Globus pallidus (tissue), 1 donor: ENCODE measurements around the gene ERC1.
"Not testable (repeated sequence)": the region's sequence is repeated elsewhere in the genome, so short reads cannot be mapped to it uniquely, and the experiment has no call there.

Experiments used
- DNase-seq: peaks from one replicate; pipeline ENCODE4 v3.0.0-alpha.2; 2015; ENCODE audit warnings: low spot score

Gene ERC1

DNA sequence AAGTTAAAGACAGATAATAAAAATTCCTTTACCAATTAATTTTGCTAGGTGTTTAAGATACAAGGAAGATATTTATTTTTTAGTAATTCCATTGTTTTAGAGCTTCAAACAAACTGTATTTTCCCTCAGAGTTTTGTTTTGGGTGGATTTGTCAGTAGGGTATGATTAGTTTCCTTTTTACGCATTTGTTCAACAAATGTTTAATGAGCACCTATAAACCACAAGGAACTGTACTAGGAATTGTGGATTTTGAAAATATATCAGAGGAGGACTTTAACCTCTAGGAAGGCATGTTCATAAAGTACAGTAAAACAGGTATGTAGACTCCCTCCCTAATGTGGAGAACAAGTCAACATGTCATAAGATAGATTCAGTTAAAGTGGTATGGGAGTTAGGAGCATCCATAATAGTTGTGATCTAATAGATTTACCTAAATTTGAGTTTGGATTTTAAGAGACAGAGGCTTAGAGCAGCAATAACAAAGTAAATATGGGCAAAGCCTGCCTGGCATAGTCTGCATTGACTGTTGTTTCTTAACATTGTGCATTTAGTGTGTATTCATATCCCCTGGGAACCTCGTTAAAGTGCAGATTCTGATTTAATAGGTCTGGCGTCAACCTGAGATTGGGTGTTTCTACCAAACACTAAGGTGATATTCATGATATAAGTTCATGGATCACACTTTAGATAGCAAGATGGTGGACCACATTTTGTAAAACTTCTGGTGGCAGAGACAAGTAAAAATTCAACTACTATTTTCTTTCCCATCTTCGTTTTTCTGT lies 232.0 kb downstream of the ERC1 start:
- DNase-seq, result no peak

DNA sequence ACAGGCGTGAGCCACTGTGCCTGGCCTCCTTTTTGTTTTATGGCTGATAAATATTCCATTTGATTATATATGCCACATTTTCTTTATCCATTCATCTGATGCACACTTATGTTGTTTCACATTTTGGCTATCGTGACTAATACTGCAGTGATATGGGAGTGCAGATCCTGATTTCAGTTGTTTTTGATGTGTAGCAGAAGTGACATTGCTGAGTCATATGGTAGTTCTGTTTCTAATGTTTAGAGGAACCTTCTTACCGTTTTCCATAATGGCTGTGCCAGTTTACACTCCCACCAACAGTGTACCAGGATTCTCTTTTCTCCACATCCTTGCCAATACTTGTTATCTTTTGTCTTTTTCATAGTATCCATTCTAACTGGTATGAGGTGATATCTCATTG lies 235.9 kb downstream of the ERC1 start:
- DNase-seq, result no peak

DNA sequence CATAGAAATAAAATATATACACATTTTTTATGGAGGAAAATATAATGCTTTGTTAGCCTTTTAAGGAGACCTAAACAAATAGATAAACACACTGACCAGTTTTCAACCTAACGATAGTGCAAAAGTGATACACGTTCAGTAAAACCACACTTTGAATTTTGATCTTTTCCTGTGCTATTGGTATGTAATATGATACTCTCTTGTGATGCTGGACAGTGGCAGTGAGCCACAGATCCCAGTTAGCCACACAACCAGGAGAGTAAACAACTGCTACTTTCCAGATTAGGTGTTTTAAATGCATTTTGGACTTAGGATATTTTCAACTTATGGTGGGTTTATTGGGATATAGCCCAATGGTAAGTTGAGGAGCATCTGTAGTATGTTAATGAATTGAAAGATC lies 243.1 kb downstream of the ERC1 start:
- DNase-seq, result no peak

DNA sequence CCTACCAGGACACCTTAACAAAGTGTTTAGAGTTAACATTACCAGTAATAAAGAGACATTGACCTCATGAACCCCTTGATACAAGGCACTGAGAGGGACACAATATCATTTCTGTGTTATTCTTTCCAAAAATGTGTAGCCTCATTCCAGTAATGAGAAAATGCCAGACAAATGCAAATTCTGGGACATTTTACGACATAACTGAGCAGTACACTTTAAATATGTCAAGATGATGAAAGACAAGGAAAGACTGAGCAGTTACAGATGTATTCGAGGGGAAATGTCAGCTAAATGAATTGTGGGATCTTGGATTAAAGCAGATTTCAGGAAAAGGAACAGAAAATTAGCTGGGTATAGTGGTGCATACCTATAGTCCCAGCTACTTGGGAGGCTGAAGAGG lies 255.6 kb downstream of the ERC1 start:
- DNase-seq, result no peak

DNA sequence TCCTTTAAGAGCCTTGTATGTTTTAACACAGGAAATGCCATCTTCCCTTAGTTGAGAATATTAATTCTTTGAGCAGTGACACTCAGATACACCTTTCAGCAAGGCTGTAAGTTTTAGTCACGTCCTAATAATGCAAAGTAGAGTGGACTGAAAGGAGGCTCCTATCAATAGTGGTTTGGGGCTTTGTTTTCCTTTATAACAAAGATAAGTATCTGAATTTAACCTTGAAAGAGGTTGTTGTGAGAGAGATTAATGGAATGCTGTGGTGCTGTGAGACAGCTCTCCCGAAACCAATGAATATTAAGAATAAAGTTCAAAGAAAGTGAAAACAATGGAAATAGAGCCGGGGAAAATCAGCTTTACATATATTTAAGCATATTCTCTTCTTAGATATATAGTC lies 259.6 kb downstream of the ERC1 start:
- DNase-seq, result no peak

DNA sequence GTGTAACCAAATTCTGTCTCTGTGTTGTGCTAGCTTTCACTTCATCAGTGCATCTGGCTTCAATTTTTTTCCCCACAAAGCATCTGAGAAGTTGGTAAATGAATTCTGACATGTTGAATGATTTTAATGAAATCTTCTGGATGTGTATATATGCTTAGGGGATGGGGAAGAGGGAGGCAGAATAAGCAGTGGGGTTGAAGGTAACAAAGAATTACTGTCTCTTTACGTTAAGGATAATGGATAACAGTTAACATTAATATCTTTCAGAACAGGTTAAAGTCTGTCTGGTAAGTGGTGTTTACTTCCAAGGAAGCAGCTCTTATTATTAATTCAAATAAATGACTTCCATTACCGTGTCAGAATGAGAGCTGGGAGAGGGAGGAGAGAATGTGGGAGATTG lies 261.7 kb downstream of the ERC1 start:
- DNase-seq, result no peak

DNA sequence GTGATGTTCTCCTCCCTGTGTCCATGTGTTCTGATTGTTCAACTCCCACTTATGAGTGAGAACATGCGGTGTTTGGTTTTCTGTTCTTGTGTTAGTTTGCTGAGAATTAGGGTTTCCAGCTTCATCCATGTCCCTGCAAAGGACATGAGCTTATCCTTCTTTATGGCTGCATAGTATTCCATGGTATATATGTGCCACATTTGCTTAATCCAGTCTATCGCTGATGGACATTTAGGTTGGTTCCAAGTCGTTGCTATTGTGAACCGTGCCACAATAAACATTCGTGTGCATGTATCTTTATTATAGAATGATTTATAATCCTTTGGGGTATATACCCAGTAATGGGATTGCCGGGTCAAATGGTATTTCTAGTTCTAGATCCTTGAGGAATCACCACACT lies 264.1 kb downstream of the ERC1 start:
- not testable (repeated sequence) for DNase-seq

DNA sequence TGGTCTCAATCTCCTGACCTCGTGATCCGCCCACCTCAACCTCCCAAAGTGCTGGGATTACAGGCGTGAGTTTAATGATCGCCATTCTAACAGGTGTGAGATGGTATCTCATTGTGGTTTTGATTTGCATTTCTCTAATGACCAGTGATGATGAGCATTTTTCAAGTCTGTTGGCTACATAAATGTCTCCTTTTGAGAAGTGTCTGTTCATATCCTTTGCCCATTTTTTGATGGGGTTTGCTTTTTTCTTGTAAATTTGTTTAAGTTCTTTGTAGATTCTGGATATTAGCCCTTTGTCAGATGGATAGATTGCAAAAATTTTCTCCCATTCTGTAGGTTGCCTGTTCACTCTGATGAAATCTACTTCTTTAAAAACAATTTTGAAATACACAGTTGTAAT lies 264.8 kb downstream of the ERC1 start:
- DNase-seq, result not testable (repeated sequence)

DNA sequence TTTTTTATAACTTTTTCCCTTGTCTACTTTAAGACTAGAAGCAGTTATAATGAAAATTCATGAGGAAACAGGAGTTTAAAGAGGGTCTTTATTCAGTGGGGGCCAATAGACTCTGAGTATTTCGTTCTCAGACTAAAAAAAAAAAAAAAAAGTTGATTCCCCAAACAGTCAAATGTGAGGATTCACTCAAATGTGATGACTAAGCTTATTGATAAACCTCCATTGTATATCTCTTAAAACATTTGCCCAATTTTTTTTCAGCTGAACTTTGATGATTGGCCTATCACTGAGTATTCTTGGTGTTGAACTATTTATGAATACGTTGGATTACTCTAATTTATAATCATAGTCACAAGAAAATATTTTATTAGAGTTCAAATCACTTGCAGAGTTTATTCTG lies 265.3 kb downstream of the ERC1 start:
- no peak for DNase-seq

DNA sequence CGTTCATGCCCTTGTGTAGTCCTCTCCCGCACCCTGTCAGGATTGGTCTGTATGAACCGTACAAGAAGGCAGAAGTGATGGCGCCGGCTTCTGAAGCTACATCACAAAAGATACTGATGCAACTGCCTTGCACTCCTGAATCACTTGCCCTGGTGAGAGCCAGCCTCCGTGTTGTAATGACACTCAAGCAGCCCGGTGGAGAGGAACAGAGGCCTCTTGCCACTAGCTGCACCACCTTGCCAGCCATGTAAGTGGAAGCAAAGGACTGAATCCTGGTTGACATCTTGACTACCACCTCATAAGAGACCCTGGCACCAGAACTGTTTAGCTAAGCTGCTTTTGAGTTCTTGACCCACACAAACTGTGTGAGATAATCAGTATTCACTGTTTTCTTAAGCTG lies 266.0 kb downstream of the ERC1 start:
- DNase-seq, result no peak

DNA sequence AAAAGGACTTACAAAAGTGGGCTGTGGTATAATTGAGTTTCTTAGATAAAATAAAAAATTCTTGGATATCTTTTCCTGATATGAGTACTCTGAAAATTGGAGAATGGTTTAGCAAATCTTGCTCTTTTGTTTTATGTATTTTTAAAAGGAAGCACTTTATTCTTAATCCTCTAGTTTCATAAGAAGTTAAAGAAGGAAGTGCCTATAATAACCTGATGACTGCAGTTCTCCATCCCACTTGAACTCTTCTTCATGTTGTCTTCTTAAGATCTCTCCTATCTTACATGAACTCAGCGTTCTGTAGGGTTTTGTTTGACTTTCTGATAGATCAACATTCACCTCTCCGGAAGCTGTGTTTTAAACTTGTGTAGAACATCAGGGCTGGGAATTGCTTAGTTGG lies 271.0 kb downstream of the ERC1 start:
- DNase-seq, result no peak

DNA sequence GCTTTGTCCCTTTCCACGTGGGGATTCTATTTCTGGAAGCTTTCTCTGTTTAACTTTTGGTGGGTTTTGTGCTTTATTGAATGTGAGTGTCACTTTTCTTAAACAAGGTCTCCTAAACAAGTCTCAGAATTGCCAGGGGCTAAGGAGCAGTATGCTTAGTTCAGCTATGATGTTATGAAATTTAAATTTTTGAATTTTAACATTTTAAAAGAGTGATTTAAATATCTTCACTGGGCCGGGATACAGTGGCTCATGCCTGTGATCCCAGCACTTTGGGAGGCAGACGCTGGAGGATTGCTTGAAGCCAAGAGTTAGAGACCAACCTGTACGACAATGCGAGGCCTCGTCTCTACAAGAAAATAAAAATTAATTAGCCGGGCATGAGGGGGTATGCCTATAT lies 276.2 kb downstream of the ERC1 start:
- DNase-seq, result no peak

DNA sequence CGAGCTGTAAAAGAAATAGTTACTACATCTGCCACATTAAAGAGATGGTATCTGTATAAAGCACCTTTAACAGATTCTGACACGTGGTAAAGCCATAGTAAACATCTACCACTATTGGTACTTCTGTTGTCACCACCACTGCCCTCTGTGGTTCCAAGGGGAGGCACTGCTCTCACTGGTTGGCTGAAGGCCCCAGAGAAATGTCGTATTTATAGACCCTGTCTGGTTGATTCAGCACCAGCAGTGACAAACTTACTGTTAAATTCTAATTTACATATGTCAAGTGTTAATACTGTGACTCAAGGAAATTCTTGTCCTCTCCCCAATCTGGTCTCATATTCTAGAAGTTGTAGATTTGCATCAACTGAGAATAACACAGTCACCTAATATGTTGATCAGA lies 281.1 kb downstream of the ERC1 start:
- DNase-seq, result no peak

DNA sequence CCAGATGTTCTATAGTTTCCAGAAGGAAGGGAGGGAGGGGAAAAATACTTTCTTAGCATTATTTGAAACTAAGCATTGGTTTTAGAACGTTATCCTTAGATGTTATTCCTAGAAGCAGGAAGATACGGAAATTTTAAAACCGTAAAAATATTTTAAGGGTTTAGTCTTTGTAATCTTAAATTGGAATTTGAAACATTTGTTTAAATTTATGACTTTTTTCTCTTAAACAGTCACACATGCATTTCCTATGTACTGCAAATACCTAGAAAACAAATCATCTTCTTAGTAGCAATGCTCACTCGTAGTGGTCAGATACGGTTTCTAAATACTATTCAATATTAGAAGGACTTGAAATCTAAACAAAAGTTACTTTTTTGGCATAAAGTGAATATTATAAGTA lies 282.0 kb downstream of the ERC1 start:
- no peak for DNase-seq

DNA sequence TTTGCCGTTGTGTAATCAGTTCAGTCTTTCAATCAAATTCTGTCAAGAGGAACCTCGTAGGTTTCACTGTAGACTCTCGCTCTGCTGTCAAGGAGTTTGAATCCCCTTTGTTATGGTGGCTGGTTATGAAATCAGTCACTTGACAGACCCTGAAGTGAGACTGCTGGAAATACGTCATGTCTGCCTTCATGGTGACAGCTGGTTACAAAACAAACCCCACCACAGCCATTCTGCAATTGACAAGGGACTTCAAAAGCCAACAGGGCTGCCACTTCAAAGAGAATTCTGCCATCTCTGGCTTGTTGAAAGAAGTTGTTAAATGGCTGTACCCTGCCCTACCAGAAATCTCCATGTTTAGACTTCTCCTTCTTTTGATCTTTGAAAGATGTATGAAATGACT lies 286.9 kb downstream of the ERC1 start:
- DNase-seq, result no peak

DNA sequence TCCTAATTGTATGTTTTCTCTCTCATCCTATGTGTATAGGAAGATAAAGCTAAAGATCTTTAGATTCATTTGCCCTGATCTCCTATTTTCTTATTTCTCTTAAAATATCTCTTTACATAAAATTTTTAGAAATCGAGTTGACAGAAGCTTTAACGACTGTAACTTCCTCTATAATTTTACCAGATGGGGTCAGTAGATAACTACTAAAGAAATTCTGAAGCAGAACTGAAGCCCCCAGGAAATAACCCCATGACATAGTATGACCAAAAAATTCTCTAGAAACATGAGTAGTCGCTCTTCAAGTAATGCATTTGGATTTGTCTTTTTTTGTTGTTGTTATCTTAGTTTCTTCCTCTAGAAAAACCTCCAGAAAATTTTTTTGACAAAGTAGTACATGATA lies 288.0 kb downstream of the ERC1 start:
- DNase-seq, result no peak

DNA sequence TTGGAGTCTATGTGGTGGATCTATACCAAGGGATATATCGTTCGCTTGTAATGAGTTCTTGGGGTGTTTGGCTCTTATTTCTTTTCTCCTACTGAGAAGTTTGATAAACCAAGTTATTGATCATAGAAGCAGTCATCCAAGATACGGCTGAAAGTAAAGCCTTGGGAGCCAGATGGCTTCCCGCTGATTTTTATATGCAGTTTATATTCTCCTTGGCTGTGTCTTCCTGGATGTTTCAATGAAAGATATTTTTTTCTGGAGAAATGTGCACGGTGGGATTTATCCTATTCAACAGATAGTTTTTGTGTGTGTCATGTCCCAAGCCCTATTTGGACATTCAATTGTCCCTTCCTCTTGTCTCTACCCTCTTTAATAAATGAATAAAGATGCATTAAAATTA lies 289.0 kb downstream of the ERC1 start:
- no peak for DNase-seq

DNA sequence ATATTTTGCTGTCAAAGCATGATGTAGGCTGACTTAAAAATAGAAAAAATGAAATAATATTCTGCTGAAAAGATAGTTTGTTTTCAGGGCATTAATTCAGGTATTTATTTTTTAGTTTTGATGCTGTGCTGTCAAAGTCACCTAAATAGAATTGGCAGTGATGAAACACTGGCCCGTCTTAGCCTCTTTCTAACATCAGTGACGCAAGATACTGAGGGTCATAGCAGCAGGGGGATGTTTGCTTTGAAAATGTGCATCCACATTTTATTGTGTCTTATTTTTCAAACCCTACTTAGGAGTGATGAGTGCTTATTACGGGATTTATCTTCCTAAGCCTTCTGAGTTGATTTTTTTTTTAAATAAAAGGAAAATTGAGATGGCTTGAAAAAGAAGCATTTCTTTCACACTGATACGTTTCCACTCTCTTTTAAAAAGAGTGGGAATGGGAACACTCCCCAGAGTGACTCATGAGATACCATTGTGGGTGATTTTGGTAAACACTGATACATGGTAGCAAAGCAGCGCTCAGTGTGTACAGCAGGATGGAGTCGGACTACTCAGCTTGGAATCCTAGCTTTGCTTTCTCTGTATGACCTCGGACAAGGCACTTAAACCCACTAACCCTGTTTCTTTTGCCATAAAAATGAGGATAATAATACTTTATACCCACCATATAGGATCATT lies 290.8 kb downstream of the ERC1 start:
- no peak for DNase-seq

DNA sequence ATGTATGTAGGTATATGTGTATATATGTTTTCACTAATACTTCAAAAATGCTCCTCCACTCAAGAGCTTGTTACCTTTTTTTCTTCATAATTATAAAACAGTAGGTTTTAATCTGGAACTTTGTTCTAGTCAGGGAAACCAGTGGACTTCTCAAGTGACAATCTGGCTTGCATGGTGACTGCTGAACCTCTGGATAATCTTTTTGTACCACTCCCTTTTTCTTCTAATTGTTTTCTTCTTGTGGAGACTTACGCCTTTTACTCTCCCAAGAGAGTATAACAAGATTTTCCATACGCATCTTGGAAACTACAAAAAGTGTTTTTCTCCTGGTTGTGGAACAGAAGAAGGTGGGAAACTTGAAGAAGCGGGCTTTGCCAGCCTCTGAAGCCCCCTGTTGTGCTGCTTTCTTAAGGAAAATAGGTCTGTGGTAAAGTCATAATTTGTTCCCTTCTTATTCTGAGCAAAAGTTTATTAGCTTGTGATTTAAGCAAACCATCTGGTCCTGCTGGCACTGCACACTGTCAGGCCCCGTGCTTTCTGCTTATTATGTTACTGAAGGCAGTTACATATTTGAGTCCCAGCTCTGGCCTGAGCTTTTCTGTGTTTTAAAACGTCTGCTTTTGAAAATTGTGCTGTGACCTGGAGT lies 291.8 kb downstream of the ERC1 start:
- no peak for DNase-seq

DNA sequence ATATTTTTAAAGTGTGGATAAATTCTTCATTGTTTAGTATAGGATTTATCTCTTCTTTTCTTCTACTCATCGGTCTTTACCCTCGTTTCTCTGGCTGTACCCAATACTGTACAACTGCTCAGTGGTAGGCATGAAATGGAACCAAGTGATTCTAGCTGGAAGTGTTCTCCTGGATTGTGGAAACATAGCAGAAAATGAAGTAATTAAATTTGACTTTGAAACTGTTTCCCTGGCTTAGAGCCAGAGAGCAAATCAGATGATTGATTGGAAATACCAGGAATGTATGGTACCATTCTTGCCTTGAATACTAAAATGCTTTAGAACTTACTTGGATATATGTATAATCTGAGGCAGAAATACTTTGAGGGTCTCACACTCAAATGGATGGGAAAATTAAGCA lies 292.3 kb downstream of the ERC1 start:
- no peak for DNase-seq

DNA sequence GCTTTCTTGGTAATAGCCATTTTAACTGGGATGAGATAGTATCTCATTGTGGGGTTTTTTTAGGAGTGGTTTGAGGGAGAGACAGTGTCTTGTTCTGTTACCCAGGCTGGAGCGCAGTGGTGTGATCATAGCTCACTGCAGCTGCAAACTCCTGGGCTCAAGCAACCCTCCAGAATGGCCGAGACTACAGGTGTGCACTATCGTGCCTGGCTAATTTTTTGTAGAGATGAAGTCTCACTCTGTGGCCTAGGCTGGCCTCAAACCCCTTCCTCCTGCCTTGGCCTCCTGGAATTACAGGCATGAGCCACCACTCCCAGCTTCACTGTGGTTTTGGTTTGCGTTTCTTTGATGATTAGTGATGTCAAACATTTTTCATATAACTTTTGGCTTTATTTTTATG lies 293.6 kb downstream of the ERC1 start:
- DNase-seq, result no peak

DNA sequence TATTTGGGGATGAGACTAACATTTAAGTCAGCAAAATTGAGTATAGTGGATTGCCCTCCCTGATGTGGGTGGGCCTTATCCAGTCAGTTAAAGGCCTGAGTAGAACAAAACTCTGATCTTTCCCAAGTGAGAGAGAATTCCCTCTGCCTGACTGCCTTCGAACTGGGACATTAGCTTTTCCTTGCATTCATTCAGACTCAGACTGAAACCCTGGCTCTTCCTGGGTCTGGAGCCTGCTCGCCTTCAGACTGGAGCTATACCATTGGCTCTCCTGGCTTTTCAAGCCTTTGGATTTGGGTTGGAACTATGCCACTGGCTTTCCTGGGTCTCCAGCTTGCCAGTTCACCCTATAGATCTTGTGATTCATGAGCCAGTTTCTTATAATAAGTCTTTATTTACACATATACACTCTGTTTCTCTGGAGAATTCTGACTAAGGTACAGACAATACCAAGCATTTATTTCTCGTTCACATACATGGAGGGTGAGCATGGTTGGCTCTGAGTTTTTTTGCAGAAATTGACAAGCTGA lies 296.5 kb downstream of the ERC1 start:
- no peak for DNase-seq

DNA sequence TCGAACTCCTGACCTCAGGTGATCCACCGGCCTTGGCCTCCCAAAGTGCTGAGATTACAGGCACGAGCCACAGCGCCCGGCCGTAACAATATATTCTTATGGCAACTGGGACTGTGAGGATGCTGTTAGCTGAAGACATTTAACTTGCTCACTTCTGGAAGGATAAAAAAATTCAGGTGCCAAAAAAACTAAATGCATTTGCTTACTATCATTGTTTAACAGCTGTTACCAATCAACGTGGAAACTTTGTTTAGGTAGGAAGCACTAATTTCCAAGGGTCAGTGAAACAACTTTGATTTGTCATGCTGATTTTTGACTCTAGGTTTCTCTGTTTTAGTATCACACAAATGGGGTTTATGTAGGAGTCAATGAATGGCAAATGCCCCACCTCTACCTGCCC lies 297.3 kb downstream of the ERC1 start:
- DNase-seq, result no peak
